Measurements from ENCODE around the gene C14orf132.

DNA sequence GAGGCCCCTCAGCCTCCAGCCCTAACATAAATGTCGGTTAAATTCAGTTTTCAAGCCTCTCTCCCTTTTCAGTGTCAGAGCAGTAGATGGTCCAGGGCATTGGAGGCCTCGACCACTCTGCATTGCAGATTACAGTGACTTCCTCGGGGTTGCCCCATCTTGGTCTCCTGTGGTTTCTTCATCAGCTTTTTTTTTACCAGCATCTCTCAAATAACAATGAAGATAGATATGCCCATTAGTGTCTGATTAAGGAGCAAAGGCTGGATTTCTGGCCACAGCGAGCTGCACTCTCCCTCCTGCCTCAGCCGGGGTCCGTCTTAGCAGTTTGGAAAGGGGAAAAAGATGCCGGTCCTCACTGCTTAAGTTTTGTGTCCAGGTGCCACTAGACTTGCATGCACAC, 49.7 kb downstream of the C14orf132 start:
- TF ChIP-seq, protein P1, sequence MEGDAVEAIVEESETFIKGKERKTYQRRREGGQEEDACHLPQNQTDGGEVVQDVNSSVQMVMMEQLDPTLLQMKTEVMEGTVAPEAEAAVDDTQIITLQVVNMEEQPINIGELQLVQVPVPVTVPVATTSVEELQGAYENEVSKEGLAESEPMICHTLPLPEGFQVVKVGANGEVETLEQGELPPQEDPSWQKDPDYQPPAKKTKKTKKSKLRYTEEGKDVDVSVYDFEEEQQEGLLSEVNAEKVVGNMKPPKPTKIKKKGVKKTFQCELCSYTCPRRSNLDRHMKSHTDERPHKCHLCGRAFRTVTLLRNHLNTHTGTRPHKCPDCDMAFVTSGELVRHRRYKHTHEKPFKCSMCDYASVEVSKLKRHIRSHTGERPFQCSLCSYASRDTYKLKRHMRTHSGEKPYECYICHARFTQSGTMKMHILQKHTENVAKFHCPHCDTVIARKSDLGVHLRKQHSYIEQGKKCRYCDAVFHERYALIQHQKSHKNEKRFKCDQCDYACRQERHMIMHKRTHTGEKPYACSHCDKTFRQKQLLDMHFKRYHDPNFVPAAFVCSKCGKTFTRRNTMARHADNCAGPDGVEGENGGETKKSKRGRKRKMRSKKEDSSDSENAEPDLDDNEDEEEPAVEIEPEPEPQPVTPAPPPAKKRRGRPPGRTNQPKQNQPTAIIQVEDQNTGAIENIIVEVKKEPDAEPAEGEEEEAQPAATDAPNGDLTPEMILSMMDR (IDR thresholded peaks at IDR 0.05; ENCODE audit: borderline replicate concordance, extremely low read depth, low read length, poor library complexity, severe bottlenecking): no peak
- TF ChIP-seq EZH2 (IDR thresholded peaks at IDR 0.05; ENCODE audit: borderline replicate concordance, low read depth, low read length, severe bottlenecking): no peak
